ENCODE results near the gene ZNF366.

DNA sequence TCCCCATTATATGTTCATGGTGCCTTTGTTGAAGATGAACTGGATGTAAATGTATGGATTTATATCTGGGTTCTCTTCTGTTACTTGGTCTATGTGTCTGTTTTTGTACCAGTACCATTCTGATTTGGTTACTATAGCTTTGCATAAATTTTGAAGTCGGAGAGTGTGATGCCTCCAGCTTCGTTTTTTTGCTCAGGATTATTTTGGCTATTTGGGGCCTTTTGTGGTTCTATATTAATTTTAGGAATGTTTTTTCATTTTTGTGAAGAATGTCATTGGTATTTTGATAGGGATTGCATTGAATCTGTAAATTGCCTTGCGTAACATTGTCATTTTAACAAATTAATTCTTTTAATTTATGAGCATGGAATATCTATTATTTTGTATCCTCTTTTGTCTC lies 36.6 kb upstream of the ZNF366 start:
- no peak for TF ChIP-seq EZH2 (IDR thresholded peaks at IDR 0.05; ENCODE audit: borderline replicate concordance)
- TF ChIP-seq CTCF (IDR thresholded peaks at IDR 0.05; ENCODE audit: poor library complexity): no peak
- no peak for TF ChIP-seq EZH2phosphoT487 (IDR thresholded peaks at IDR 0.05; ENCODE audit: low read depth, severe bottlenecking, unreplicated experiment)
